COLO829 (cell line): Measurements from ENCODE around the gene ADAM17.
A peak's percentile ranks its signal among the peaks of the same experiment; 100 is the strongest.

ENCODE experiments used
- DNase-seq: peaks from one replicate; pipeline ENCODE4 v3.0.0; 2012; ENCODE audit warnings: low spot score

The ADAM17 gene

GRCh38 chr2:9471206-9471605 is 84.4 kb downstream of the ADAM17 start:
- no peak for DNase-seq

DNA sequence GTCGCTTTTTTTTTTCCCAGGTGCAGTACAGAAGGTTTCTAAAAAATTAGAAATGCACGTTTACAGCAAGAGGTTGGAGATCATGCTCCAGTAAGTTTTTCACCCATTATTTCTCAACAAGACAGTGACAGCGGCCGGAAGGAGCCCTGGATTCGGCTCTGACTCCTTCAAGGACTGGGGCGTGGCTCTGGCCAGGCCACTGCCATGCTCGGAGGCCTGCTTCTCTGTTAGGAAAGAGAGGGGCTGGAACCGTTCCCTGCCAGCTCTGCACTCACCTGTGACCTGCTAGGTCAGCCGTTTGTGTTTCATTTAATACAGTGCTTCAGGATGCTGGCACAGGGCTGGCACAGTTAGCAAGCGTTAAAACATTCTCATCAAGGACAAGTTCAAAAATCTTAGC is 87.9 kb downstream of the ADAM17 start:
- no peak for DNase-seq

DNA sequence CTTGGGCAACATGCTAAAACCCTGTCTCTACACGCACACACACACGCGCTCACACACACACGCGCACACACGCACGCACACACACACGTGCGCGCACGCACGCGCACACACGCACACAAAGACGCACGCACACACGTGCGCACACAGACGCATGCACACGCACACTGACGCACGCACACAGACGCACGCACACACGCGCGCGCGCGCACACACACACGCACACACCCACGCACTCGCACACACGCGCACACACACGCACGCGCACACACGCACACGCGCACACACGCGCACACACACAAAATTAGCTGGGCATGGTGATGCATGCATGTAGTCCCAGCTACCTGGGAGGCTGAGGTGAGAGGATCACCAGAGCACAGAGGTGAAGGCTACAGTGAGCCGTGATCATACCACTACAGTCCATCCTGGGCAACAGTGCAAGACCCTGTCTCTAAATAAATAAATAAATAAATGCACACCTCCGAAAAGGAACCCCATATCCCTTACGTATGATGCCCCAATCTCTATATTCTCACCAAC is 89.4 kb downstream of the ADAM17 start:
- no peak for DNase-seq

GRCh38 chr2:9465170-9465569 is 90.5 kb downstream of the ADAM17 start:
- DNase-seq = no peak

DNA sequence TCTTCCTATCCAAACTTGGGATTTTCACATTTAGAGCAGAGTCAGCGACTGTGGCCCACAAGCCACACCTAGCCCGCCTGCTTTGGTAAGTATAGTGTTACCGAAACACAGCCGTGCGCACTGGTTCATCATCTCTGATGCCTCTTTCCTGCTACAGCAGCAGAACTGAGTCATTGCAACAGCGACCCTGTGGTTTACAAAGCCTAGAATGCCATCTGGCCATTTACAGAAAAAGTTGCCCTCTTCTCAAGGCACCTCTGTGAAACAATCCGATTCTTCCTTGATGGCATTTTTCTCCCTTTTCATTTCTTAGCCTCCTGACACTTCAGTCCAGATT is 92.0 kb downstream of the ADAM17 start:
- DNase-seq = no peak

GRCh38 chr2:9462886-9463697 is 92.5 kb downstream of the ADAM17 start:
- DNase-seq = no peak

DNA sequence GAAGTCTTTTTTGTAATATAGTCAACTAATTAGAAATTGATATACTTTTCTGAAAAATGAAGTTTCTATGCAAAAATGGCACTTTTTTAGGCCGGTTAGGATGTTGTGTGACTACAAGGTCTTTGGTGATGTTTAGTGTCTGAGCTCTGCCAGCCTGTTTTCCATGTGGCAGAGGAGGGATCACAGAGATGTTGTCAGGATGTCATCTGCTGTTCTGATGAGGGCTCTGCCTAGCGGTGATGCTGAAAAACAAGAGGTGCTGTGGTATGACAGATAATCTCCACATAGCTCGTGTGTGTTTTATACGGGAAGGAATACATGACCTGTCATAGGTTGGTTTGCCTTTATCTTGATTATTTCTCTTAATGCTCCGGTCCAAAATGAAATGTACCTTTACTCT is 93.3 kb downstream of the ADAM17 start:
- DNase-seq = no peak

GRCh38 chr2:9461079-9461478 is 94.6 kb downstream of the ADAM17 start:
- DNase-seq = no peak

GRCh38 chr2:9460441-9461017 is 95.1 kb downstream of the ADAM17 start:
- DNase-seq = peak; percentile 71

DNA sequence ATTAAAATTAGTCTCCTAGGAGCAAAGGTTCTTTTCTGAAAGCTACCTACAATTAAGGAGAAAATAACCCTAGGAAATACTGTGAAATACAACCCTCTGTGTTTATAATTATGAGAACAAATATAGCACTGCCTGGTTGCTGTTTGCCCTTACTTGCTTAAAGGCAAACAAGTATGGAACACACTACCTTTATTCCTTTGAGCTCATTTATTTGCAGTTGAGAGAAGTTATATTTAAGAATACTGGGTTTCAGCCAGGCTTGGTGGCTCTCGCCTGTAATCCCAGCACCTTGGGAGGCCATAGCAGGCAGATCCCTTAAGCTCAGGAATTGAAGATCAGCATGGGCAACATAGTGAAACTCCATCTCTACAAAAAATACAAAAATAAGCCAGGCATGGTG is 104.4 kb downstream of the ADAM17 start:
- no peak for DNase-seq

GRCh38 chr2:9445089-9445488 is 110.5 kb downstream of the ADAM17 start:
- no peak for DNase-seq

DNA sequence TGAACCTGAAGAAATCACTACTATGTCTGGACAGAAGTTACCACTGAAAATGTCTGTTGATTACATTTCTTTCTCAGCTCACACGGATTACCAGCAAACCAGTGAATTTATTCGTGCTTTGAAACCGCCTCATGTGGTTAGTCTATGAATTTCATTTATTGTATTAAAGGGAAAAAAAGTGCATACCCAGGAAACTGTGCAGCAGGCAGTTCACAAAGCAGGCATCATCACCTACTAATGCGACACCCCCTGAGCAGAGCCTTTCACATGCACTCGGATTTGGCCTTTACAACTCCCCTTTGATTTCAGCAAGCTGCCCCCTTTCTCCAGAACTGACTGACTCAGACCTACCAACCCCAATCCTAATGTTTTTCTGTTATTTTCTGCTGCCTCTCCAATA is 112.1 kb downstream of the ADAM17 start:
- DNase-seq = no peak

DNA sequence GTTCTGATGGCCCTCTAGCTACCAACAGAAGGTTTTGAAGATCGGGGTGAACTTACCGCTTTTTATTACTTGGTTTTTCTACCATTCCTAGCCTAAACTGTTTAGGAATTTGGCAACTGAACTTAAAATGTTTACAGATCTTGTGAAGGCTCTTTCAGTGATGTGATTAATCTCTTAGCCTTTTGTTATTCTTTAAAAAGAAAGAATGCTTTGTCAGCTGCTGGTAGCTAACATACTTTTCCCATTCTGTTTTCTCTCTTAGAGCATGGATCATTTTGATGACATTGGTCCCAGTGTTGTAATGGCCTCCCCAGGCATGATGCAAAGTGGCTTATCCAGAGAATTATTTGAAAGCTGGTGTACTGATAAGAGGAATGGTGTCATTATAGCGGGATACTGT is 114.1 kb downstream of the ADAM17 start:
- DNase-seq = no peak

DNA sequence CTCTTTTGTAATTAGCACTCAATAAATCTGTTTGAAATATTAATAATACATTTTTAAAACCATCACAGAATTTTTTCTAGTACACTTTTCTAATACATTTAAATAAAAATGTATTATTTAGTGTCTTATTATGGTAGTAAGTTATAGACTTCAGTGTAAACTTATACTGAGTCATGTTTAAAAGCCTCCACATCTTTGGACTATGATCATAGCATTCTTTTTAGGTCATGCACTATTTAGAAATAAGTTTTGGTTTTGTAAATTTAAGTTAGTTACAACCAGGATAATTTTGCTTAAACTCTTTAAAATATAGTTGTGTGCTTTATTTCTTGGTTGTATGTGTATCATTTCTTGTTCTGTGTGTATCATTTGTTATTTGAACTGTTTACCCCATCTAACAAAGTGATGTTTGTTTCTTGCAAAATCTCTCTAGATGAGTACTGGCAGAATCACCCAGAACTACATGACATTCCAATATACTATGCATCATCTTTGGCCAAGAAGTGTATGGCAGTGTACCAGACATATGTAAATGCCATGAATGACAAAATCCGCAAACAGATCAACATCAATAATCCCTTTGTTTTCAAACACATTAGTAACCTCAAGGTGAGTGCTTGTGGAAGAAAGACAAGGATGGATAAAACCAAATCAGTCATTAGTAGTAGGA is 115.4 kb downstream of the ADAM17 start:
- DNase-seq = no peak

DNA sequence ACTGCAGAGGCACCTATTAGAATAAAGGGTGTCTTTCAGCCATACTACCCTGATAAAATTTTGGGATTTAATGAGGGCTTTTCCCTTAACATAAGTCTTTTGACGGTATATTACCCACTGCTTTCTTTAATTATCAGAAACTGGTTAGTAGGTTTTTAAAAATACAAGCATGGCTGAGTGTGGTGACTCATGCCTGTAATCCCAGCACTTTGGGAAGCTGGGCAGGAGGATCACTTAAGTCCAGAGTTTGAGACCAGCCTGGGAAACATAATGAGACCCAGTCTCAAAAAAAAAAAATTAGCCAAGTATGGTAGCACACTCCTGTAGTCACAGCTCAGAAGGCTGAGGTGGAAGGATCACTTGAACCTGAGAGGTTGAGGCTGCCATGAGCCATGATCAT is 116.1 kb downstream of the ADAM17 start:
- DNase-seq = no peak
